ENCODE measurements around the gene PYROXD2.
A peak's percentile ranks its signal among the peaks of the same experiment; 100 is the strongest.
"Not testable (repeated sequence)": the region's sequence is repeated elsewhere in the genome, so short reads cannot be mapped to it uniquely, and the experiment has no call there.

Gene PYROXD2

DNA sequence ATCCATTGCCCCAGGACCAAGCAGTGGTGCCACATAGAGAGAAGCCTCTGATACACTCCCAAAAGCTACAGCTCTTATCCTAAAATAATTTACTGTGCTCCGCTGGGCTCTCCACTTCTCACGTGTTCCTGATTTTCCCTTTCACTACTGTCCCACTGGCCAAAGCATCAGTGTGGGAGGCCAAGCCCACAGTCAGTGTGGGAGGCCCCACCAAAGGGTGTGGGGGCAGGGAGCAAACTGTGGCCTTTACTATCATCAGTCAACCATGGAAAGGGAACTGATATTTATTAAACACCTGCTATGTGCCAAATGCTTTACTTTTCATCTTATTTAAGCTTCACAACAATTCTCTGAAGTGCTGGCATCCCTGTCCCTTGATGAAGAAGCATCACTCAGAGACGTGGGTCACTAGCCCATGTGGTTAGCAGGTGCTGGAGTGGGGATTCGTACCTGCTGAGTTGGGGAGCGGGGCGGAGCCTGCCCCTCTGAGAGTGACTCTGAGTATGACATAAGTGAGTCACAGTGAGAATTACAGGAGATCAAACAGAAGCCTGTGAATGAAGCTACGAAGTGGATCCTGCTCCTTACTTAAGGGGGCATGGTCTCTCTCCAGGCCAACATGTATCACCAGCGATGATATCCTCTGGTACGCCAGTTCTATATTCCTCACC lies 50.4 kb downstream of the PYROXD2 start:
- DNase-seq, result no peak

DNA sequence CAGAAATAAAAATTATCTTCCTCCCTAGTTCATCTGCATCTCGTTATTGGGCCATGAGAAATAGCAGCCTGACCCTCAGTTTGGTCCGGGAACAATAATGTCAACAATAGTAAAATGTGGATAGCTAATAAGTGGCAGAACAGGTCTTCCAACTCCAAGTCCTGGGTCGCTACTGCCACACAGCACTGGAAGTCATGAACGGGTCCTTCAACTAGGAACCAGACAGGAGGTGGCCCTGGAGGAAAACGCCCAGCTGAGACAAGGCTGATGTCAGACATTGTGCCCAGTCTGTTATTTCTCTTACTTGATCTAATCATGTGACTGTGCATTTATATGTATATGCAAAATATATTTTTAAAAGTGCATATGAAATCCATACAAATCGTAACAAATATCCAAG lies 51.8 kb downstream of the PYROXD2 start:
- DNase-seq, result no peak

DNA sequence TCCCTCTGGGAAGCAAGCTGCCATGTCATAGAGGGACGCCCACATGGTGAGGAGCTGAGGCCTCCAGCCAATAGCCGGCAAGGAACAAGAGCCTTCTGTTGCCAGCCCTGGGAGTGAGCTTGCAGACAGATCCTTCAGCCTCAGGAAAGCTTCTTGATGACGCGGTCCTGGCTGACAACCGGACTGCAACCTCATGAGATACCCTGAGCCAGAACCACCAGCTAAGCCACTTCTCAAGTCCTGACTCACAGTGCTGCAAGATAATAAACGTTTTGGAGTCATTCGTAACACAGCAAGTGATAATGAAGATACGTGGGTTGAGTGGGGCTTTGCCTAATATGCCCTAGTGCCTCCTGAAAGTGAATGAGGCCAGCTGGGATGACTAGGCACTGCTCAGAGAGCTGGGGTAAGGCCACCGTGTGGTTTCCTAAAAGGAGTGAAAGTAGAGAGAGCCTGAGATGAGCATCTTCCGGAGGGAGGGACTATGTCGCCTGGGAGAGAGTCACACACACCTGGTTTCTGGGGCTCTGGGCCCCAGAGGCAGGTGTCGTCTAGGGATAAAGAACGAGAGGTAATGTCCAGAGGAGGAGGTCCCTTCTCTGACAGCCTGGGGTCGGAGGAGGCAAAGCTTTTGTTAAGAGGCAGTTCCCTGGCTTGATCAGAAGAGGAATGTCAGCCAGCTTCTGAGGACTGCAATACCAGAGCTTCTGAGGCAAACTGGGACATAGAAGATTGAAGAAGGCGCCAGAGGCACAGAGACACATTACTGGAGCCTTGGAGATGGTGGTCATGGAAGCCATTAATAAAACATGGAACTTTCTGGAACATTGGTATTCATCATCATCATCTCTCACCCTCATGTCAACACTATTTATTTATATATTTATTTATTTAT lies 53.6 kb downstream of the PYROXD2 start:
- DNase-seq, result no peak

DNA sequence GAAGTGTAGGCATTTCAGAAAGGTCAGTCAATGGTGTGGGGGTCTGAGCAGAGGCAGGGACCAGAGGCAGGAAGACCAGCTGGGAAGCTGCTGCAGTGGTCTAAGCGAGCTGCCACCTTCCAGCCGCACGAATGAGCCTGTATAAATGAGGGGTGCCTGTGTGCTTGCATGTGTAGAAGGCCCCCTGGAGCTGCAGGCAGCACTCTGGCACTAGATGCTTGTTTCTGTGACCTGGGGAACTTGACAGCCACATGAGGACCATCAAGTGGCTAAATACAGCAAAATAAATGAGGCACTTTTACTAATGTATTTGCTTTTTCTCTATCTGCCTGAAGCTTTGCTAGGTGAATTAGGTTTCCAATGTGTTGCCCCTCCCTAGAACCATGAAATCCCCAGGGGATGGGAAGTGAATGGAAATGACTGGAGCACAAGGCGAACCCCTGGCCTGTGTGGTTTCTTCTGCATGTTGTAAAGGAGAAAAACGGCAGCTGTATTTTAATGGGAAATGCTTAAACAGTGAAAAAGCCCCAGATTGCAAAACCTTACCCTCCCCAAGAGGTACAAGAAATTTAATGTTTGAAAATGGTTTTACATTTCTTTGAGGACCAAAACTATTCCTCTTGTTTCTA lies 57.7 kb downstream of the PYROXD2 start:
- peak; percentile 68 for DNase-seq

DNA sequence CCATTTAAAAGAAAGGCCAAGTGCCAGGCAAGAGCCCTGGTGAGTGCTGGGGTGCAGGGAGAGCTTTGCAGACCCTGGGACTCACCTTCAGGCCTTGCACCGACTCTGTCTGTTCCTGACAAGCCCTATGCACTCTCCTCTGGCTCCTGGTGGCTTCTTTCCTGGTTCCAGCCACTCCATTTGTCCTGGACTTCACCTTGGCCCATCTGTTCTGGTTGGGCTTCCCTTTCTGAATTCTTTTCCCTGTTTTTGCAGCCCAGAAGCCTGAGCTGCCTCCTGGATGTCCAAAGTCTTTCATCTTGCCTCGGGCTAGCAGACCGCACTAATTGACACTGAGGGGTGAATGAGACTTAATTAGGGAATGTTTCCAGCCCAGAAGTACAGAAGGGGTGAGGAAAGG lies 60.5 kb downstream of the PYROXD2 start:
- no peak for DNase-seq

DNA sequence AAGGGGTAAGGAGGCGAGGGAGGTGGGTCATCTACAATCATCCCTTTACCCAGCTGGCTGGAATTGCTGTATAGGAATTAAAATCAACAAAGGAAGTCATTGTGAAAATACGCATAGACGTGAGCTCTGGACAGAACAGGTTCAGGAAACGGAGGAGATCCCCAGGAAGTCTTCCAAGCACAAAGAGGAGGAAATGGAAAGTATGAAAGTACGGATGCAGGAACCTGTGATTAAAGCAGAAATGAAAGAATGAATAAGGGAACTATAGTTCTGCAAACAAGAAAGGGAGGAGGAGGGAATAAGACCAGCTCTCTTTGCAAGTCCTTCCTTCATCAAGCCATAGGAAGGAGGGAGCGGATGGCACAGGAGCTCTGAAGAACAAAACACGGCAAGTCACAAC lies 61.8 kb downstream of the PYROXD2 start:
- DNase-seq, result no peak

DNA sequence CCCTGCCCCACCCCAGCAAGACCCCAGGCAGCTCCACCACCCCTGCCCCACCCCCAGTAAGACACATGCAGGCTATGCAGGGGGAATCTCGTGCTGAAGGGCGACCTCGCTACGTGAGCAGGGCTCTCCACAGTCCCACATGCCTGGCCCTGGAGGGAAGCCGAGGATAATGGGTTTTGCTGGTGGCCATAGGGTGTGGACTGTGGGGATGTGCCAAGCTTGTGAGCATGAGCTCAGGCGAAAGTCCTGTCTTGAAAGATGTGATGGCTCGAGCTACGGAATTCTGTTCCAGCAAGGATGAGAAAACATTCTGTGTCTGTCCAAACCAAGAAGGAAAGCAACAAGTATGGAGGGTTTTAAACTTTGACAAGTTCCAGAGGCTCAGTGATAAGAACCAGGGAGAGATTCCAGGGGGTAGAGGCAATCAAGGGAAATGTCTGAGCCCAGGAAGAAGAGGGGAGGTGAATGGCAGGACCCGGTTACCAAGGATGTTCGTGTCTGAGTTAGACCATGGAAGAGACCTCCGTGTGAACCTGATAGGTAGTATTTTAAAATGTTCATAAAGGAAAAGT lies 63.1 kb downstream of the PYROXD2 start:
- DNase-seq, result no peak

DNA sequence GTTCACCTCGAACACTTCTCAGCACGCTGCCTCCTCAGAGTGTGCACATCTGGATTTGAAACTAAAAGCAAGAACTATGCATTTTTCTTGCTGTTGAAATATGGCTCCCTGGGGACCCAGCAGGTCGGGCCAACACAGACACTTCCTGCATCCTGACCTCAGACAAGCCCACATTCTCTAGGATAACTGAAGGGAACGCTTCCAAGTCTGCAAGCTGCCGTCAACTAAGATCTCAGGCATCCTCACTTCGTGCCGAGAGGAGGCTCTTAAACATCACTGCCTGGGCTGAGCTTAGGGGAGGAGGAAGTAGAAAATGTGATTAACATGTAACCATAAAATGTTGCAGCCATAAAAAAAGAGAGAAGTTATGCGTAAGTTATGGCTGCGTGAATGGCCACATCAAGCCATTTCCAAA lies 65.5 kb downstream of the PYROXD2 start:
- DNase-seq, result no peak

DNA sequence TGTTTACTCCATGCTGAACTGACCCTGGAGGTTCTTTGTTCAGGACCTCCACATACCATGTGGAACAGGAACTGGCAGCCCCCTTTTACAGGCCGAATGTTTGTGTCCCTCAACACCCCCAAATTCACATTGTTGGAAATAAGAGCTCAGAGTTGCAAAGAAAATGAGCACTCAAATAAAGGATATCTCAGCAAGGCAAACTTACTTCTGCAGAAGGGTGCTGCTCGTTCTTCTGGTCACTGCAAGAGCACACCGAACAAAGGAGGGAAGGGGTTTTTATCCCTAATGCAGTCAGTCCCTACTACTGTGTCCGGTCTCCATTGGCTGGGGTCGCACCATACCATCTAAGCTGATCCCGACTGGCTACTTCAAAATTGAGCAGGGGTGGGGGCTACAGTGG lies 68.1 kb downstream of the PYROXD2 start:
- DNase-seq, result no peak

DNA sequence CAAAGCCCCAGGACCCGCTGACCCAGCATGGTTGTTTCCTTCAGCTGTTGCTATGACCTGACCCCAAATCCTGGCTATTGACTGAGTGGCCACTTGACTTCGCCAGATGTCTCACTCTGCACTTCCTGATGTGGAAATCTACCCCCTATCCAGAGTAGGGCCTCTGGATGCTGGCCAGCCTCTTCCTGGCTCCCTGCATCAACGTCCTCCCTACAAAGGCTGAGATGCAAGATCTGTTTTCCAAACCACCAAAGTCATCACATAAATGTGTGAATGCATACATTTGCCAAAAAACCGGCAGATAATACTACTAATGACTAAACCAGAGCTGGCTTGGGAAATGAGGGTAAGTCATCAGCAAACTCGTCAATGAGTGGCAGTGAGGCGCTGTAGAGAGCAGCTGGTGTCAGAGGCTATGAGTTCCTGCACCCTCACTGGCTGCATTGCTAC lies 70.4 kb downstream of the PYROXD2 start:
- DNase-seq, result no peak

DNA sequence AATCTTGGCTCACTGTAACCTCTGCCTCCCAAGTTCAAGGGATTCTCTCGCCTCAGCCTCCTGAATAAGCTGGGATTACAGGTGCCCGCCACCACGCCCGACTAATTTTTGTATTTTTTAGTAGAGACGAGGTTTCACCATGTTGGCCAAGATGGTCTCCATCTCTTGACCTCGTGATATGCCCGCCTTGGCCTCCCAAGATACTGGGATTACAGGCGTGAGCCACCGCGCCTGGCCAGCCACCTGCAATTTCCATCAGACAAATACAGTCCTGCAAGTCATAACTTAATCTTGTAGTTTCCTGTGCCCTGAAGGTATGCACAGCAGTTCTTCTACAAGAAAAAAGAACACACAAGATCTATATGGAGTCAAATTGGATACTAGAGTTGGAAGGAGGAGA lies 73.3 kb downstream of the PYROXD2 start:
- DNase-seq, result not testable (repeated sequence)

DNA sequence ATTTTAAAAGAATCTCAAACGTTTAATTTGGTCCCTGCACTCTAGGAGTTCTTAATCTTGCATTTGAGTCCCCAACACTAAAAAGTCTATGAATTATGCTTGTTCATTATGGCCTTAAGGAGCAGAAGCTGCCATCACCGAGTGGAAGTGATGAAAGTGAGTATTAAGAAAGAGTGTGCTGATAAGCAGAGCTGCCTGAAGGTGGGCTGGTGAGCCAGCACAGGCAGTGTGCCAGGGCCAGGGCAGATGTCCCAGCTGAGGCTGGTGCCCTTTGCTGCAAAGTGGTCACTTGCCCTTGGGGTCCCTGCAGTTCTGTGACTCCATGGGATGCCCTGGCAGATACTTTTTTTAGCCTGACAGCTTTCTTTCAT lies 74.1 kb downstream of the PYROXD2 start:
- DNase-seq, result no peak

DNA sequence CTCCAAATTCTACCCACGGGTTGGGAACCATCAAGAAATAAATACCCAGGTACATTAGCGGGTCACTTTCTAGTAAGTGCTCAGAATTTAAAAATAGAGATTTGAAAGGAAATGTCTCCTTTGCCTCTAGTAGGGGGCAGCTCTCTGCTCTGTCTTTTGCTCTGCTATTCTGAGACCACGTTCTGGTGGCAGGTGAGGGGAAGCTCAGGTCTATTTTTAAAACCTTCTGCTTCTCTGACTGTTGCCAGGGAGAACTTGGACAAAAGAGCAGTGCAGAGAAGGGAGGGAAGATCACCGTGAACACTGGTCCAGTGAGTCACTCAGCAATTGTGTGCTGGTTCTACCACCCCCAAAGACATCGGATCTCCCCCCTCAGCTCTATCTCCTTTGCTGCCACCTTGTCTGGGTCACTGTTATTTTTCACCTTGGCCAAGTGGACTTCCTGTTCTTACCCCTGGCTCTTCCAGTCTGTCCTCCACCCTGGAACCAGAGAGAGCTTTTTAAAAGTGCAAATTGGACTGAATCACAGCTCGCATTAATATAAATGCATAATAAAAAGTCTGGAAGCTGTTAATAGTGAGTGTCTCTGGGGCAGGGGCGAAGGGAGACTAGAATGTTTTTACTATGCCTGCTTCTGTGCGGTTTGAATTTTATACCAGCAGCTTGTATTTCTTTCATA lies 74.6 kb downstream of the PYROXD2 start:
- DNase-seq, result no peak

DNA sequence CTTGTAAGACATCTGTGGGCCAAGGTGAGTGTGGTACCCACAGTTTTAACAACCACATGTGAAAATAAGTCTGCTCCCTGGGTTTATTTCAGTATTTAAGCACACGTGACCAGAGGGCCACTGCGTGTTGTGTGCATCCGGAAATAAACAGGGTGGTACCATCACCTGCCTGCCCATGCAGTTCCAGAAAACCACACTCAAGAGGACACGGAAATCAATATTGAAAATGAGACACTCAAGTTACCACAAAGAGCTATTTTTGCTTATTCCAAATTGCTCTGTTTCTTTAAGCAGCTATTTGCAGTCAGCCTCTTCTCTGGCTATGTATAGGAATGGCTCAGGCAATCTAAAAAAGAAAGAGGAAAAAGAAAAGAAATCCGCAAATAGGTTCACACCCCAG lies 75.2 kb downstream of the PYROXD2 start:
- DNase-seq, result no peak

DNA sequence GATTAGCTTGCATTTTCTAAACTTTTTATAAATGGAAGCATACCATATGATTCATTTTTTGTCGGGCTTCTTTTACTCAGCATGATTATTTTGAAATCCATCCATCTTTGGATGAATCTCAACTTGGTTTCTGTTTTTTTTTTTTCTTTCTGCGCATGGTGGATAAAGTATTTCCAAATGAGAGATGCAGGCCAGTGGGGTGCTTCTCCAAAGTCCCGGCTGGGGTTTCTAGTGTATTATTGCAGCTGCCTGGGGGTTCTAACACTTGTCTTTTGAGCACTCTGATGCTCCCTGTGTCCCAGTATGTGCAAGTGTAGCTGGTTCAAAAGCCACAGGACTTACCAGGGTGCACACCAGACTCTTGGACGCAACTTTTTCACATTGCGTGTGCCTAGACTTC lies 76.1 kb downstream of the PYROXD2 start:
- DNase-seq, result no peak

DNA sequence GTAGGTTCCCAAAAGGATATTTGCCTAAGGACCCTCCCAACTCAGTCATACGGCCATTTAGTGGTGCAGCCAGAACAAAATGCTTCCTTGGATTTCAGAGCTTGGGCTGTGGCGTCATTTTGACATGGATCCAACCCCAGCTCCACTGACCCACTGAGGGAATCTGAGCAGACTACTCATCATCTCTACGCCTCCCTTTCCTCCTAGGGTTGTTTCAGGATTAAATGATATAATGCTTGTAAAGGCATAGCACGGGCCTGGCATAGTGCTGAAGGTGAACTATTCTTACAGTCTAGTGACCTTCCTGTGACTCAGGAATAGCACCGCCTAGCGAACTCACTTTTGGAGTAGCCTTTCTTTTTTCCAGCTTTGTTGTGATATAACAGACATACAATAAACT lies 76.7 kb downstream of the PYROXD2 start:
- DNase-seq, result no peak

DNA sequence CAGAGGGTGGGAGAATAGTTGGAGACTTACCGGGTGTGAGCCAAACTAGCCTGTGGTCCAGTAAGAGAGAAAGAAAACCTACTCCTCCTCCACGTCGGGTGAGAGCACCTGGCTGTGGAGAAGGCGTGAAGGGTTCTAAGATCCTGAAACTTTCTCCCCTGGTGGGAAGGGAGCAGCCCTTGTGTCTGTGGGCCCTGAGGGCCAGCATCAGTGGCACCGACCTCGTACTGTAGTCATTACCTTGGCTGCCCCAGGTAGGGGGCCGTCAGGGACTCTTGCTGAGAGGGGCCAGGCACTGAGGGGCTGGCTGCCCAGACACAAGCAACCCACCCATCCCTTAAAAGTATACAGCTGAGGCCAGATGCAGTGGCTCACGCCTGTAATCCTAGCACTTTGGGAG lies 77.5 kb downstream of the PYROXD2 start:
- no peak for DNase-seq

Data from NCI-H1092 (cell line).